Skeletal muscle tissue (tissue), 4 donors: ENCODE results near the gene FXN. TPM values are rescaled to one million over a fixed set of nuclear protein-coding genes. Genes with fewer than 3 reads are reported as not detected.

ENCODE experiments used
- H3K27ac ChIP-seq: one replicate; pipeline ENCODE4 v1.7.0; 2013; ENCODE audit warnings: mild to moderate bottlenecking, low read depth, low read length, inconsistent platforms
- H3K27me3 ChIP-seq, 3 donors: one replicate each; pipeline ENCODE4 v1.7.0; 2013; ENCODE audit warnings: low read length in 3 of 3; ENCODE audit not compliant: control insufficient read depth in 3 of 3, insufficient read depth in 3 of 3
- H3K36me3 ChIP-seq, 3 donors: one replicate each; pipeline ENCODE4 v1.7.0; 2013; ENCODE audit warnings: low read length in 3 of 3; ENCODE audit not compliant: control insufficient read depth in 3 of 3, insufficient read depth in 3 of 3
- H3K4me1 ChIP-seq, 3 donors: one replicate each; pipeline ENCODE4 v1.7.0; 2013; ENCODE audit warnings: low read length in 3 of 3, mild to moderate bottlenecking in 3 of 3; ENCODE audit not compliant: control insufficient read depth in 3 of 3, insufficient read depth in 3 of 3
- H3K4me3 ChIP-seq, 3 donors: one replicate each; pipeline ENCODE4 v1.7.0; 2013; ENCODE audit warnings: low read length in 3 of 3
- H3K9ac ChIP-seq, 3 donors: one replicate each; pipeline ENCODE4 v1.7.0; 2013; ENCODE audit warnings: low read length in 3 of 3, mild to moderate bottlenecking in 3 of 3, moderate library complexity in 2 of 3, low read depth in 1 of 3
- H3K9me3 ChIP-seq, 3 donors: one replicate each; pipeline ENCODE4 v1.7.0; 2013; ENCODE audit warnings: low read length in 3 of 3; ENCODE audit not compliant: control insufficient read depth in 3 of 3
- total RNA-seq: library from RNA; depleted of rRNA; stranded (reverse); fragments of >200 nt; gene quantifications from one replicate; pipeline ENCODE4 v1.2.3, GENCODE V29; 2014
- donor health status: Osteomylitis.

FXN gene
- total RNA-seq, 1 donor from 2014 or later = 3.7 TPM

GRCh38 chr9:69130456-69131441 is 95.2 kb downstream of the FXN start:
- Histone ChIP-seq H3K4me3 (no peak overlapping the region), H3K9ac (no peak overlapping the region), H3K9me3 (no peaks in the 10 kb centered on the region), H3K4me1 (peaks cover 7 to 24% (median 23%) of the 10 kb centered on the region in 3 donors), H3K27ac (no peak overlapping the region), H3K27me3 (no peaks in the 10 kb centered on the region), H3K36me3 (no peaks in the 10 kb centered on the region)

- H3K27me3 ChIP-seq = no peaks in the 10 kb centered on the region
- peaks cover 10 to 25% (median 24%) of the 10 kb centered on the region in 3 donors for H3K4me1 ChIP-seq
- H3K36me3 ChIP-seq = no peaks in the 10 kb centered on the region
- no peaks in the 10 kb centered on the region for H3K9me3 ChIP-seq
- no peak overlapping the region for H3K27ac ChIP-seq
- no peak overlapping the region for H3K9ac ChIP-seq
- H3K4me3 ChIP-seq = no peak overlapping the region
Observed at GRCh38 chr9:69131682-69132081, 96.1 kb downstream of the FXN start.

- Histone ChIP-seq H3K4me1 (peaks cover 13 to 25% (median 24%) of the 10 kb centered on the region in 3 donors), H3K27ac (no peak overlapping the region)
Observed at GRCh38 chr9:69132361-69132760, 96.8 kb downstream of the FXN start.

GRCh38 chr9:69134412-69134811 is 98.9 kb downstream of the FXN start:
- H3K9ac ChIP-seq = no peak overlapping the region
- H3K9me3 ChIP-seq = no peaks in the 10 kb centered on the region
- peaks cover 13 to 25% (median 24%) of the 10 kb centered on the region in 3 donors for H3K4me1 ChIP-seq
- H3K4me3 ChIP-seq = no peak overlapping the region
- no peak overlapping the region for H3K27ac ChIP-seq
- no peaks in the 10 kb centered on the region for H3K36me3 ChIP-seq
- H3K27me3 ChIP-seq = no peaks in the 10 kb centered on the region

More at GRCh38 chr9:69132361-69132760, 96.8 kb downstream of the FXN start:
- Histone ChIP-seq H3K9ac (no peak overlapping the region), H3K27me3 (no peaks in the 10 kb centered on the region), H3K36me3 (no peaks in the 10 kb centered on the region), H3K4me3 (no peak overlapping the region), H3K9me3 (no peaks in the 10 kb centered on the region)

- Histone ChIP-seq H3K4me1 (peaks cover 11 to 18% (median 16%) of the 10 kb centered on the region in 3 donors), H3K9ac (no peak overlapping the region), H3K4me3 (no peak overlapping the region), H3K27me3 (no peaks in the 10 kb centered on the region), H3K36me3 (no peaks in the 10 kb centered on the region), H3K9me3 (no peaks in the 10 kb centered on the region), H3K27ac (no peak overlapping the region)
Observed at GRCh38 chr9:69136185-69136584, 100.6 kb downstream of the FXN start.

- H3K9ac ChIP-seq = peak overlapping the region in 1 of 3 donors; percentile 54
- no peaks in the 10 kb centered on the region for H3K36me3 ChIP-seq
- peaks cover 8 to 12% (median 10%) of the 10 kb centered on the region in 3 donors for H3K4me1 ChIP-seq
- H3K9me3 ChIP-seq = no peaks in the 10 kb centered on the region
- peak overlapping the region in 1 of 3 donors; percentile 45 for H3K4me3 ChIP-seq
- H3K27ac ChIP-seq = no peak overlapping the region
- no peaks in the 10 kb centered on the region for H3K27me3 ChIP-seq
Observed at GRCh38 chr9:69136779-69137178, 101.2 kb downstream of the FXN start.

GRCh38 chr9:69137311-69137710 is 101.8 kb downstream of the FXN start:
- H3K36me3 ChIP-seq = no peaks in the 10 kb centered on the region
- H3K9me3 ChIP-seq = no peaks in the 10 kb centered on the region
- no peak overlapping the region for H3K4me3 ChIP-seq
- no peak overlapping the region for H3K9ac ChIP-seq
- peaks cover 5 to 8% (median 8%) of the 10 kb centered on the region in 3 donors for H3K4me1 ChIP-seq
- no peaks in the 10 kb centered on the region for H3K27me3 ChIP-seq
- no peak overlapping the region for H3K27ac ChIP-seq

- Histone ChIP-seq H3K36me3 (no peaks in the 10 kb centered on the region), H3K4me1 (peaks cover 0 to 7% (median 6%) of the 10 kb centered on the region in 3 donors), H3K27ac (no peak overlapping the region), H3K9me3 (no peaks in the 10 kb centered on the region), H3K27me3 (no peaks in the 10 kb centered on the region), H3K9ac (no peak overlapping the region), H3K4me3 (no peak overlapping the region)
Observed at GRCh38 chr9:69139596-69139995, 104.0 kb downstream of the FXN start.

GRCh38 chr9:69140123-69140735 is 104.7 kb downstream of the FXN start:
- Histone ChIP-seq H3K4me1 (peaks cover 0 to 6% (median 3%) of the 10 kb centered on the region in 3 donors), H3K9me3 (no peaks in the 10 kb centered on the region)

GRCh38 chr9:69141851-69142250 is 106.3 kb downstream of the FXN start:
- Histone ChIP-seq H3K9ac (no peak overlapping the region), H3K4me1 (peaks cover 0 to 1% (median 0%) of the 10 kb centered on the region in 3 donors), H3K27ac (no peak overlapping the region), H3K9me3 (no peaks in the 10 kb centered on the region), H3K27me3 (no peaks in the 10 kb centered on the region), H3K4me3 (no peak overlapping the region), H3K36me3 (no peaks in the 10 kb centered on the region)

More at GRCh38 chr9:69140123-69140735, 104.7 kb downstream of the FXN start:
- no peaks in the 10 kb centered on the region for H3K27me3 ChIP-seq
- H3K36me3 ChIP-seq = no peaks in the 10 kb centered on the region
- H3K9ac ChIP-seq = no peak overlapping the region
- H3K4me3 ChIP-seq = no peak overlapping the region
- H3K27ac ChIP-seq = no peak overlapping the region
